GM19193 (cell line): ENCODE results near the gene ARGLU1.

ENCODE experiments used
- POLR2A ChIP-seq: IDR thresholded peaks from 4 replicates; pipeline ENCODE4 v1.6.1; 2011; ENCODE audit not compliant: insufficient read depth, insufficient read length; ENCODE audit errors: extremely low read depth

ARGLU1 gene

GRCh38 chr13:106567474-106568298 lies at the start of gene ARGLU1:
Gene ARGLU1 (minus strand): TSS chr13:106568137. CDS start chr13:106567919, 218 bp downstream.
- peak; percentile 96 for TF ChIP-seq POLR2A

- no peak for TF ChIP-seq POLR2A
These were observed 49.6 kb upstream of the ARGLU1 start for GRCh38 chr13:106617561-106617960.

- TF ChIP-seq POLR2A: no peak
These were observed 48.8 kb upstream of the ARGLU1 start for GRCh38 chr13:106616729-106617128.

GRCh38 chr13:106614874-106615273 lies 46.9 kb upstream of the ARGLU1 start:
- no peak for TF ChIP-seq POLR2A

GRCh38 chr13:106612688-106613087 lies 44.8 kb upstream of the ARGLU1 start:
- TF ChIP-seq POLR2A: no peak

GRCh38 chr13:106610486-106610885 lies 42.5 kb upstream of the ARGLU1 start:
- no peak for TF ChIP-seq POLR2A

GRCh38 chr13:106609116-106609515 lies 41.2 kb upstream of the ARGLU1 start:
- no peak for TF ChIP-seq POLR2A

- TF ChIP-seq POLR2A: no peak
These were observed 35.6 kb upstream of the ARGLU1 start for GRCh38 chr13:106603546-106603945.

- no peak for TF ChIP-seq POLR2A
These were observed 34.2 kb upstream of the ARGLU1 start for GRCh38 chr13:106602178-106602577.

GRCh38 chr13:106601489-106601888 lies 33.6 kb upstream of the ARGLU1 start:
- TF ChIP-seq POLR2A: no peak

- no peak for TF ChIP-seq POLR2A
These were observed 32.2 kb upstream of the ARGLU1 start for GRCh38 chr13:106599875-106600797.

- no peak for TF ChIP-seq POLR2A
These were observed 29.9 kb upstream of the ARGLU1 start for GRCh38 chr13:106597749-106598395.

GRCh38 chr13:106597186-106597585 lies 29.2 kb upstream of the ARGLU1 start:
- TF ChIP-seq POLR2A: no peak

- TF ChIP-seq POLR2A: no peak
These were observed 28.5 kb upstream of the ARGLU1 start for GRCh38 chr13:106596275-106596937.

- TF ChIP-seq POLR2A: no peak
These were observed 27.7 kb upstream of the ARGLU1 start for GRCh38 chr13:106595625-106596024.

- no peak for TF ChIP-seq POLR2A
These were observed 27.0 kb upstream of the ARGLU1 start for GRCh38 chr13:106594980-106595379.
